Mesendoderm (in vitro differentiated cells): Measurements from ENCODE around the gene HTR6.

Experiments
- DNase-seq: peaks from one replicate; pipeline ENCODE4 v3.0.0; 2013
- H2AK5ac ChIP-seq: 2 replicates; pipeline ENCODE4 v1.6.1; 2013; ENCODE audit warnings: low read length, inconsistent platforms
- H2BK120ac ChIP-seq: 2 replicates; pipeline ENCODE4 v1.6.1; 2013; ENCODE audit warnings: low read depth, mild to moderate bottlenecking, low read length, moderate library complexity, mixed read lengths
- H2BK15ac ChIP-seq: replicated peaks from 2 replicates; pipeline ENCODE4 v1.6.1; 2013; ENCODE audit warnings: low read depth, mild to moderate bottlenecking, moderate library complexity
- H2BK5ac ChIP-seq: 2 replicates; pipeline ENCODE4 v1.6.1; 2013; ENCODE audit warnings: low read length, inconsistent platforms
- H3K18ac ChIP-seq: 2 replicates; pipeline ENCODE4 v1.6.1; 2013; ENCODE audit warnings: mild to moderate bottlenecking, low read length, mixed read lengths
- H3K23ac ChIP-seq: one replicate; pipeline ENCODE4 v1.6.1; 2013; ENCODE audit warnings: low read length
- H3K27ac ChIP-seq: 2 replicates; pipeline ENCODE4 v1.5.1; 2013; ENCODE audit warnings: low read depth, mild to moderate bottlenecking, inconsistent platforms, low read length, moderate library complexity
- H3K27me3 ChIP-seq: 2 replicates; pipeline ENCODE4 v1.6.1; 2013; ENCODE audit warnings: low read length, control low read depth, mild to moderate bottlenecking, inconsistent platforms; ENCODE audit not compliant: insufficient read depth, poor library complexity
- H3K36me3 ChIP-seq: 2 replicates; pipeline ENCODE4 v1.6.1; 2013; ENCODE audit warnings: low read length, inconsistent platforms; ENCODE audit not compliant: control insufficient read depth, insufficient read depth
- H3K4ac ChIP-seq: one replicate; pipeline ENCODE4 v1.6.1; 2013; ENCODE audit warnings: low read depth, mild to moderate bottlenecking, low read length, moderate library complexity
- H3K4me1 ChIP-seq: 2 replicates; pipeline ENCODE4 v1.6.1; 2013; ENCODE audit warnings: low read depth, low read length, inconsistent platforms; ENCODE audit not compliant: control insufficient read depth
- H3K4me2 ChIP-seq: 2 replicates; pipeline ENCODE4 v1.6.1; 2013; ENCODE audit warnings: low read length
- H3K4me3 ChIP-seq: 2 replicates; pipeline ENCODE4 v1.5.1; 2013; ENCODE audit warnings: mild to moderate bottlenecking, low read length
- H3K56ac ChIP-seq: one replicate; pipeline ENCODE4 v1.6.1; 2013; ENCODE audit warnings: low read length
- H3K79me1 ChIP-seq: 2 replicates; pipeline ENCODE4 v1.6.1; 2013; ENCODE audit warnings: low read length, inconsistent platforms
- H3K79me2 ChIP-seq: 2 replicates; pipeline ENCODE4 v1.6.1; 2013; ENCODE audit warnings: mild to moderate bottlenecking, low read length; ENCODE audit not compliant: control insufficient read depth, insufficient read depth
- H3K9ac ChIP-seq: 2 replicates; pipeline ENCODE4 v1.6.1; 2013; ENCODE audit warnings: low read length, inconsistent platforms
- H4K5ac ChIP-seq: one replicate; pipeline ENCODE4 v1.6.1; 2013; ENCODE audit warnings: low read length
- H4K8ac ChIP-seq: one replicate; pipeline ENCODE4 v1.6.1; 2013; ENCODE audit warnings: low read depth, mild to moderate bottlenecking, control low read depth, low read length, moderate library complexity
- WGBS: extraction: QIAGEN DNeasy Blood & Tissue Kit; methylation state at CpG from one replicate; pipeline ENCODE4 v1.1.7; 2013; ENCODE audit warnings: low lambda C conversion rate, missing lambda C conversion rate; ENCODE audit not compliant: insufficient coverage; ENCODE audit errors: extremely low coverage; 5-methylcytosine and 5-hydroxymethylcytosine counted together

HTR6 gene

GRCh38 chr1:19644395-19644680 lies 20.3 kb upstream of the HTR6 start:
- H4K5ac ChIP-seq = no peak overlapping the region
- H2BK5ac ChIP-seq = no peak overlapping the region
- H3K79me2 ChIP-seq = no peaks in the 10 kb centered on the region
- H3K18ac ChIP-seq = peak overlapping the region; percentile 35
- H3K27ac ChIP-seq = no peak overlapping the region
- H3K4me1 ChIP-seq = peaks cover 7% of the 10 kb centered on the region
- no peak overlapping the region for H2BK15ac ChIP-seq
- WGBS = no CpG with 5 or more reads among the region's 51 CpGs
- H3K23ac ChIP-seq = no peak overlapping the region
- H3K36me3 ChIP-seq = no peaks in the 10 kb centered on the region
- no peak overlapping the region for H2BK120ac ChIP-seq
- H3K4ac ChIP-seq = no peak overlapping the region
- peak overlapping the region; percentile 68 for H3K56ac ChIP-seq
- H3K79me1 ChIP-seq = no peaks in the 10 kb centered on the region
- no peak overlapping the region for H4K8ac ChIP-seq
- no peak overlapping the region for H2AK5ac ChIP-seq
- H3K9ac ChIP-seq = peak overlapping the region; percentile 51
- no peak for DNase-seq
- H3K4me3 ChIP-seq = no peak overlapping the region
- H3K27me3 ChIP-seq = peaks cover 7% of the 10 kb centered on the region
- H3K4me2 ChIP-seq = peak overlapping the region; percentile 88

GRCh38 chr1:19644681-19645410 lies 19.8 kb upstream of the HTR6 start:
- Histone ChIP-seq H3K27me3 (peaks cover 7% of the 10 kb centered on the region), H3K18ac (peak overlapping the region; percentile 35)
- WGBS = no CpG with 5 or more reads among the region's 71 CpGs

GRCh38 chr1:19645411-19646251 lies 19.0 kb upstream of the HTR6 start:
- no peak for DNase-seq
- peaks cover 7% of the 10 kb centered on the region for H3K27me3 ChIP-seq
- no peaks in the 10 kb centered on the region for H3K36me3 ChIP-seq

More at GRCh38 chr1:19644681-19645410, 19.8 kb upstream of the HTR6 start:
- H3K36me3 ChIP-seq = no peaks in the 10 kb centered on the region
- H3K4me1 ChIP-seq = peaks cover 7% of the 10 kb centered on the region
- H3K4me3 ChIP-seq = peak overlapping the region; percentile 44
- no peak overlapping the region for H3K4ac ChIP-seq
- H2BK15ac ChIP-seq = no peak overlapping the region
- DNase-seq = no peak
- H2BK120ac ChIP-seq = no peak overlapping the region
- peak overlapping the region; percentile 51 for H3K9ac ChIP-seq
- H2BK5ac ChIP-seq = no peak overlapping the region
- H4K5ac ChIP-seq = no peak overlapping the region
- H3K4me2 ChIP-seq = peak overlapping the region; percentile 88
- no peaks in the 10 kb centered on the region for H3K79me2 ChIP-seq
- H3K56ac ChIP-seq = peak overlapping the region; percentile 68
- no peak overlapping the region for H3K23ac ChIP-seq
- no peak overlapping the region for H3K27ac ChIP-seq
- no peaks in the 10 kb centered on the region for H3K79me1 ChIP-seq
- H2AK5ac ChIP-seq = no peak overlapping the region
- H4K8ac ChIP-seq = no peak overlapping the region

GRCh38 chr1:19646377-19647319 lies 18.0 kb upstream of the HTR6 start:
- Histone ChIP-seq H3K18ac (no peak overlapping the region), H4K5ac (no peak overlapping the region), H3K79me2 (no peaks in the 10 kb centered on the region), H2AK5ac (no peak overlapping the region), H3K4me1 (no peaks in the 10 kb centered on the region), H3K36me3 (no peaks in the 10 kb centered on the region), H3K4me3 (no peak overlapping the region), H3K79me1 (no peaks in the 10 kb centered on the region), H4K8ac (no peak overlapping the region), H2BK15ac (no peak overlapping the region), H3K23ac (no peak overlapping the region), H3K9ac (no peak overlapping the region), H3K4ac (no peak overlapping the region), H2BK5ac (no peak overlapping the region), H2BK120ac (no peak overlapping the region), H3K27me3 (peaks cover 7% of the 10 kb centered on the region), H3K4me2 (no peak overlapping the region), H3K27ac (no peak overlapping the region), H3K56ac (no peak overlapping the region)
- no CpG with 5 or more reads among the region's 9 CpGs for WGBS
- no peak for DNase-seq

More at GRCh38 chr1:19645411-19646251, 19.0 kb upstream of the HTR6 start:
- no peak overlapping the region for H2BK120ac ChIP-seq
- H2AK5ac ChIP-seq = no peak overlapping the region
- H3K27ac ChIP-seq = no peak overlapping the region
- no peaks in the 10 kb centered on the region for H3K79me2 ChIP-seq
- peak overlapping the region; percentile 68 for H3K56ac ChIP-seq
- H3K4me1 ChIP-seq = peaks cover 2% of the 10 kb centered on the region
- H3K18ac ChIP-seq = no peak overlapping the region
- H3K4ac ChIP-seq = no peak overlapping the region
- no peak overlapping the region for H3K4me3 ChIP-seq
- no peaks in the 10 kb centered on the region for H3K79me1 ChIP-seq
- H3K4me2 ChIP-seq = no peak overlapping the region
- no peak overlapping the region for H2BK5ac ChIP-seq
- no peak overlapping the region for H3K23ac ChIP-seq
- H4K5ac ChIP-seq = no peak overlapping the region
- peak overlapping the region; percentile 51 for H3K9ac ChIP-seq
- no peak overlapping the region for H2BK15ac ChIP-seq
- H4K8ac ChIP-seq = no peak overlapping the region
- WGBS = no CpG with 5 or more reads among the region's 30 CpGs

- no CpG with 5 or more reads among the region's 16 CpGs for WGBS
- Histone ChIP-seq H3K79me1 (no peaks in the 10 kb centered on the region), H3K79me2 (no peaks in the 10 kb centered on the region), H2BK15ac (no peak overlapping the region), H4K5ac (no peak overlapping the region), H2BK5ac (no peak overlapping the region), H3K4me3 (no peak overlapping the region), H3K27me3 (peaks cover 7% of the 10 kb centered on the region), H3K4me2 (no peak overlapping the region), H4K8ac (no peak overlapping the region), H3K36me3 (no peaks in the 10 kb centered on the region), H2AK5ac (no peak overlapping the region), H3K27ac (no peak overlapping the region), H3K56ac (no peak overlapping the region), H3K23ac (no peak overlapping the region), H3K4me1 (no peaks in the 10 kb centered on the region), H2BK120ac (no peak overlapping the region), H3K9ac (no peak overlapping the region), H3K4ac (no peak overlapping the region), H3K18ac (no peak overlapping the region)
- DNase-seq = no peak
These were observed 17.0 kb upstream of the HTR6 start for GRCh38 chr1:19647643-19648042.
